ENCODE data around the gene POU6F2. TPM values are rescaled to one million over a fixed set of nuclear protein-coding genes. Genes with fewer than 3 reads are reported as not detected.

Gene POU6F2
- total RNA-seq, 1 experiment from 2014 or later, result 0.19 TPM

DNA sequence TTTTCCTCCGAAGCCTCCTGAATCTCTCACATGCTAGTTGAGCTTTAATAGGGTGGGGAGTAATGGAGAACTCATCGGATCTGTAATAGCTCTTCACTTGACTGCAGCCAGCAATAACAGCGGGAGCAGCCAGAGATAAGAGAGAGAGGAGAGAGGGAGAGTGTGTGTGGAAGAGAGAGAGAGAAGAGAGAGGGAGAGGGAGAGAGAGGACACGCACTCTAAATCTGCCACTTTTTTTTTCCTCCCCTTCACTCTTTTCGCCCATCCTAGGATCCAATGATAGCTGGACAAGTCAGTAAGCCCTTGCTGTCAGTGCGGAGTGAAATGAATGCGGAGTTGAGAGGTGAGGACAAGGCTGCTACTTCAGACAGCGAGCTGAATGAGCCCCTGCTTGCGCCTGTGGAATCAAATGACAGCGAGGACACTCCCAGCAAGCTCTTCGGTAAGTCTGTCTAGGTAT lies 107.9 kb downstream of the POU6F2 start:
- TF ChIP-seq CTCF (IDR thresholded peaks at IDR 0.05; ENCODE audit: unreplicated experiment), result no peak
- no peak overlapping the region for H3K27ac Mint-ChIP-seq (ENCODE audit: low read depth, unreplicated experiment)
- H3K4me1 Mint-ChIP-seq (ENCODE audit: insufficient read depth, unreplicated experiment), result no peaks in the 10 kb centered on the region
- DNase-seq (ENCODE audit: unreplicated experiment), result no peak
- intact Hi-C loops (cut with micrococcal nuclease), result no loop called here
- CTCF ChIA-PET, result no interaction called here
- POLR2A ChIA-PET, result no interaction called here
- no peak overlapping the region for H3K4me3 Mint-ChIP-seq (ENCODE audit: unreplicated experiment)
- no peaks in the 10 kb centered on the region for H3K36me3 Mint-ChIP-seq (ENCODE audit: insufficient read depth, unreplicated experiment)
- no TSS peak for BruUV-seq (replicated peaks)
- no peaks in the 10 kb centered on the region for H3K9me3 Mint-ChIP-seq (ENCODE audit: unreplicated experiment)
- peaks cover 74% of the 10 kb centered on the region for H3K27me3 Mint-ChIP-seq (ENCODE audit: insufficient read depth, unreplicated experiment)

DNA sequence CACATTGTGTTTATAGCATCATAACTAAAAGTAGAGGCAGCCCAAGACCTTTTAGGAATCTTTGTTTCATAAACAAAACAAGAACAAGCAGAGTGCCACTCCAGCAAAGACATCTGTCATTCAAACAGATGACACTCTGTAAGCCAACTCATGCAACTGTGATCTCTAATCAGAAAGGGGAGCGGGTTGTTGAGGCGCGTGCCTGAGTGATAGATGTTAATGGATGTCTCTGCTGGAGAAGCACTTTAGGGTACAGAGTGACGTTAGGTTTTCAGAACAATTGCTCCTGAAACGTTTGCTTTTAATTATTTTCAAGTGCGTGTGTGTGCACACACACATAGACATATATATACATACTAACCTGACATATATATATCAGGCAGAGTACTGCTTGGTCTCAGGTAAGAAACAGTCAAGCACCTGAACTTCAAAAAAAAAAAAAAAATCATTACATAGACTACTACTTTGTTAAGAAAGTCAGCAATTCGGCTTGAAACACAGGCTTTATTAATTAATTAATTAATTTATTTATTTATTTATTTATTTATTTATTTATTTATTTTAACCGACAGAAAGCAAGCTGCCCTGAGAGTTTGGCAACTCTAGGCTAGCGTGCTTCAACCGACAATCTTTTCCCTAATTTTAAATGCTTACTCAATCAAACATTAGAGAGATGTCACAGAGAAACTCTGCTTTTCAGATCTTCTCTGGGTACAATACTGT lies 109.1 kb downstream of the POU6F2 start:
- Mint-ChIP-seq H3K36me3 (ENCODE audit: insufficient read depth, unreplicated experiment) (no peaks in the 10 kb centered on the region), H3K4me3 (ENCODE audit: unreplicated experiment) (no peak overlapping the region), H3K9me3 (ENCODE audit: unreplicated experiment) (no peaks in the 10 kb centered on the region), H3K27ac (ENCODE audit: low read depth, unreplicated experiment) (no peak overlapping the region), H3K27me3 (ENCODE audit: insufficient read depth, unreplicated experiment) (peaks cover 84% of the 10 kb centered on the region), H3K4me1 (ENCODE audit: insufficient read depth, unreplicated experiment) (no peaks in the 10 kb centered on the region)
- no peak for TF ChIP-seq CTCF (IDR thresholded peaks at IDR 0.05; ENCODE audit: unreplicated experiment)
- intact Hi-C loops (cut with micrococcal nuclease), result no loop called here
- BruUV-seq (replicated peaks), result no TSS peak
- DNase-seq (ENCODE audit: unreplicated experiment), result no peak
- ChIA-PET POLR2A (no interaction called here), CTCF (interaction anchor here (0.6 to 0.7 kb wide), 3 partner anchors 11 to 278 kb away, joined by 3 to 5 read pairs (median 3); no protein-coding TSS in a partner anchor)

DNA sequence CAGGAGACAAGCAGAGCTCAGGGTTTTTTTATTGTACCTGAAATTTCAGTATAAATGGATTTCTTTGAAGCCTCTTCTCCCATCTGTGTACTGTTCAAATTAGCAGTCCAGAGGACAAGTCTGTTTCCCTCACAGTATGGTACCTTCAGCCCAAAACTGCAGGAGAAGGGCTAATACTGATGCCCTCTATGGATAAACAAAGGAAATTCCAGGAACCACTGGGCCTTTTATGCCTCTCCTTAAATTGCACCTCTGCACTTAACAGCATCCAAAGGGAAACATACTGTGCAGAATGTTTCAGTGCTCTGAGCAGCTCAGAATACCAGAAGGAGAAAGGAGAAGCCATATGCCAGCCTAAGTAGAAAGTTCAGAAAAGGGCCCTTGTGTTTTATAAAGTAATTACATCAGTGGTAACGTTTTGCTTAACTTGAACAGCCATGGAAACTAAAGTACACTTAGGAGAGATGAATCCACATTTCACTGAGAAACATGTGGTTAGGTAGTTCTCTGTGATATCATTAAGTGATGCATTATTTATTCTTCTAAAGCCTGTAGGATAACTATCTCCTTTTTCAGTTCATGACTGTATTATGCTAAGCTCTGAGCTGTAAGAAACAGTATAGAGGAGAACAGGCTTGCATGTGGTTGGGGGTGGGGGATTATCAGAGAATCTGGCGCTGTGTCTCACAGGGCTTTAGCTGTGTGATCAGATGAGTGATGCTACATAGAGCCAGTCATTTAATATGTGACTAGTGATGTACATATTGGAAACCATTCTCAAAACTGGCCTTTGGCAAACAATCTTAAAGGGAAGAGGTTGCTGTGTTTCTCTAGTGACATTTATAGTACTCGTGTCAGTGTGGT lies 111.3 kb downstream of the POU6F2 start:
- ChIA-PET POLR2A (no interaction called here), CTCF (interaction anchor here (1.3 kb wide), 1 partner anchor 374 kb away, joined by 3 read pairs; no protein-coding TSS in a partner anchor)

More for the DNA sequence above, 111.3 kb downstream of the POU6F2 start:
- no peak for TF ChIP-seq CTCF (IDR thresholded peaks at IDR 0.05; ENCODE audit: unreplicated experiment)
- DNase-seq (ENCODE audit: unreplicated experiment), result no peak
- Mint-ChIP-seq H3K9me3 (ENCODE audit: unreplicated experiment) (no peaks in the 10 kb centered on the region), H3K4me3 (ENCODE audit: unreplicated experiment) (no peak overlapping the region), H3K27ac (ENCODE audit: low read depth, unreplicated experiment) (no peak overlapping the region), H3K36me3 (ENCODE audit: insufficient read depth, unreplicated experiment) (no peaks in the 10 kb centered on the region), H3K4me1 (ENCODE audit: insufficient read depth, unreplicated experiment) (no peaks in the 10 kb centered on the region), H3K27me3 (ENCODE audit: insufficient read depth, unreplicated experiment) (peaks cover 84% of the 10 kb centered on the region)
- no TSS peak for BruUV-seq (replicated peaks)
- intact Hi-C loops (cut with micrococcal nuclease), result no loop called here

Data from MCF 10A (cell line).